Glutamatergic neuron (in vitro differentiated cells): ENCODE data around the gene HOXC12. TPM values are rescaled to one million over a fixed set of nuclear protein-coding genes. Genes with fewer than 3 reads are reported as not detected.
A peak's percentile ranks its signal among the peaks of the same experiment; 100 is the strongest.

Source experiments
- DNase-seq: peaks from one replicate; pipeline ENCODE4 v3.0.0; 2022
- H3K27ac Mint-ChIP-seq: one replicate; pipeline ENCODE4 v1.8.0; 2020; ENCODE audit warnings: mild to moderate bottlenecking, mixed read lengths, inconsistent platforms; ENCODE audit not compliant: unreplicated experiment
- H3K27me3 Mint-ChIP-seq: one replicate; pipeline ENCODE4 v1.8.0; 2020; ENCODE audit warnings: mild to moderate bottlenecking, moderate library complexity, mixed read lengths, inconsistent platforms; ENCODE audit not compliant: unreplicated experiment
- H3K36me3 Mint-ChIP-seq: one replicate; pipeline ENCODE4 v1.8.0; 2020; ENCODE audit warnings: mild to moderate bottlenecking, mixed read lengths, inconsistent platforms; ENCODE audit not compliant: unreplicated experiment
- H3K4me1 Mint-ChIP-seq: one replicate; pipeline ENCODE4 v1.8.0; 2020; ENCODE audit warnings: mild to moderate bottlenecking, low read depth, mixed read lengths, inconsistent platforms; ENCODE audit not compliant: unreplicated experiment
- H3K4me3 Mint-ChIP-seq: one replicate; pipeline ENCODE4 v1.8.0; 2020; ENCODE audit warnings: mild to moderate bottlenecking, mixed read lengths, inconsistent platforms; ENCODE audit not compliant: unreplicated experiment
- H3K9me3 Mint-ChIP-seq: one replicate; pipeline ENCODE4 v1.8.0; 2020; ENCODE audit warnings: mild to moderate bottlenecking, moderate library complexity, mixed read lengths, inconsistent platforms; ENCODE audit not compliant: unreplicated experiment
- CTCF ChIP-seq: fragments of 200-600 bp; sonication (generic); IDR thresholded peaks from one replicate; pipeline ENCODE4 v1.5.0; 2021; ENCODE audit not compliant: partially characterized antibody, unreplicated experiment
- total RNA-seq: library from RNA; stranded (reverse); fragmentation: NEBNext Ultra II Directional; extraction: Animal tissue kit (Norgen Biotek cat#: 25700); gene quantifications from one replicate; pipeline ENCODE4 v1.2.1, GENCODE V29; 2021; ENCODE audit not compliant: unreplicated experiment

Gene HOXC12
- total RNA-seq, 1 donor from 2014 or later, result not detected

DNA sequence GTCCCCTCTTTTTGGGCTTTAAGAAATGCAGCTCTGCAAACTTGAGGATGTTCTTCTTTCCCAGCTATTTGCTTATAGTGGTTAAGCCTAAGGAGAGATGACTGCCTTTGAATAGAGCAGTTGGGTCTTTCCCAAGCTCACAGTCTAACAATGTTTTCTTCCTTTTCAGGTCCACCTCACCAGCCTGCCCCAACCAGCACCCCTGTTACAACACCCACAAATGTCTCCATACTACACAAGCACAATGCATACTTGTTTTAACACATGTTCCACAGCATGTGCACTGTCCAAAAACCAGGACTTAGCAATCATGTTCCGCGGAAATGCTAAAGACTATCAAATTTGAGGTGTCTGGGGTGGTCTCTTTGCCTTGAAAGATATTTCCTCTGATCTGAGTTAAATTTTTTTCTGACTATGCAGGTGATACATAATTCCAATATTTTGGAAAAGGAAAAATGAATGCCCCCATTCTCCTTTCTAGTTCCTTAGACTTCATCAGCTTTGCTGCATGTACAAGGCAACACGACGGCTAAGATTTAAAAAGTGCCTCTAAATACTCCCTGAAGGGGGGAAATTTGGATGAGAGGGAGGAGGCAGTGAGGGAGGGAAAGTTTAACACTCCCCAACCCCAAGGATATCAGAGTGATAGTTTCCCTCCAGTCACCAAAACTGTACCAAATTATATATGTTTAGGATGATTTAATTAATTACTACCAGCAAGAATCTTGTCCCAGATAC is 22.7 kb upstream of the HOXC12 start:
- Mint-ChIP-seq H3K36me3 (no peaks in the 10 kb centered on the region), H3K9me3 (peaks cover 4% of the 10 kb centered on the region), H3K4me3 (no peak overlapping the region), H3K27ac (no peak overlapping the region), H3K4me1 (peaks cover 1% of the 10 kb centered on the region), H3K27me3 (peaks cover 46% of the 10 kb centered on the region)
- DNase-seq, result no peak
- no peak for TF ChIP-seq CTCF

- no peak for TF ChIP-seq CTCF
- Mint-ChIP-seq H3K36me3 (no peaks in the 10 kb centered on the region), H3K4me1 (peaks cover 1% of the 10 kb centered on the region), H3K4me3 (no peak overlapping the region), H3K9me3 (peaks cover 4% of the 10 kb centered on the region), H3K27me3 (peaks cover 49% of the 10 kb centered on the region), H3K27ac (no peak overlapping the region)
- DNase-seq, result no peak
Observed at GRCh38 chr12:53932915-53933314, 21.8 kb upstream of the HOXC12 start.

DNA sequence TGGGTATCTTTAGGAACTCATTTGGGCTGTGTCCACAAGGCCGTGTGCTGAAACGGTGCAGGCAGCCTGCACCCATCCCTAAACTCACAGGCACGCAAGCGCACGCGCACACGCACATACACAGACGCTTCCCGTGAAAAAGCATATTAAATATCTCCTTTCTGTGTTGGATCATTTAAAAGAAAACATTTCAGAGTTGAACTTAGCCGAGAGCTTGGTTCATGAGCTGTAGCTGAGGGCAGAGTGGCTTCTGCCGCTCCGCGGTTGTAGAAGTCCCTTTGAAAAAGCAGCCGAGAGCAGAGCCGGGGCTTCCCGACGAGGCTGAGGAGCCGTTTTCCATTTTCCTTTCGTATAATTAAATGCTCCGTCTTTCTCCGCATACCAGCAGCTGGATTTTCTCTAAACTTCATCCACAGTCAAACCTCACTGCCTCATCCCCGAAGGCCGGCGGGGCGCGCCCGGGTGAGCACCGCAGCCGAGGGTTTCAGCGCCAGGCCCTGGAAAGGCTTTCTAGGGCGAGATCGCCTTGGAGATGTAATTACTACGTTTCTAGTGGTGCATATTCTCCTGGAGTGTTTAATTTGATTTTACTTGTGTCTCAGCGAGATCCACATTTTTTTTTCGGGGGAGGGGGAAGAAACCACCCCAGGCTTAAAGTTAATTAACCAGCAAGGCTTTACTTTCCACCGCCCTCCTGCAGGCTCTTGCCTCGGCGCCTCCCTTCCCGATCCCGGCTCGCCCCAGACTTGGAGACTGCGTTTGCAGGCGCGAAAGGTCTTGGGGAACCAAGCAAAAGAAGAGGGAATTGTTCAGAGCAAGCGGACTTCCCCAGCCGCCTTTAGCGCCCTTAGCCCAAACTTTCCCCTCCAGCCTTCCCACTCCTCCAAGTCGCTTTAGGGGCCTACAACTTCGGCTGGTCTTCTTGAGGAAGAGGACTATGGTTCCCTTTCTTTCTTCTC is 19.0 kb upstream of the HOXC12 start:
- Mint-ChIP-seq H3K9me3 (peaks cover 2% of the 10 kb centered on the region), H3K36me3 (no peaks in the 10 kb centered on the region), H3K4me3 (peak overlapping the region; percentile 79), H3K27me3 (peaks cover 46% of the 10 kb centered on the region), H3K27ac (no peak overlapping the region), H3K4me1 (peaks cover 1% of the 10 kb centered on the region)
- no peak for TF ChIP-seq CTCF
- no peak for DNase-seq

- H3K4me1 Mint-ChIP-seq, result peaks cover 1% of the 10 kb centered on the region
- no peak for TF ChIP-seq CTCF
- no peak for DNase-seq
Observed at GRCh38 chr12:53937099-53937498, 17.6 kb upstream of the HOXC12 start.

More at GRCh38 chr12:53937099-53937498, 17.6 kb upstream of the HOXC12 start:
- Mint-ChIP-seq H3K27ac (no peak overlapping the region), H3K4me3 (peak overlapping the region; percentile 20), H3K36me3 (no peaks in the 10 kb centered on the region), H3K27me3 (peaks cover 53% of the 10 kb centered on the region), H3K9me3 (peaks cover 2% of the 10 kb centered on the region)
